ENCODE data around the gene TBXAS1. TPM values are rescaled to one million over a fixed set of nuclear protein-coding genes. Genes with fewer than 3 reads are reported as not detected.
A peak's percentile ranks its signal among the peaks of the same experiment; 100 is the strongest.

The TBXAS1 gene
- total RNA-seq, 4 donors from 2014 or later, result 9.8 to 31.3 (median 13.5) TPM

- WGBS, result 55% methylated on average over 11 of the region's 11 CpGs
- no peak for DNase-seq (ENCODE audit: extremely low spot score)
- H3K27me3 ChIP-seq, result no peaks in the 10 kb centered on the region
- intact Hi-C loops (cut with DNase I), result no loop called here
- peaks cover 3 to 46% (median 35%) of the 10 kb centered on the region in 4 donors for H3K4me1 ChIP-seq
- no peaks in the 10 kb centered on the region for H3K36me3 ChIP-seq
- H3K4me3 ChIP-seq, result no peak overlapping the region
- H3K27ac ChIP-seq (replicated peaks in 1 of 4), result peak overlapping the region; percentile 63 to 75 (median 69)
- H3K9me3 ChIP-seq, result no peaks in the 10 kb centered on the region
- TF ChIP-seq POLR2AphosphoS5 (IDR thresholded peaks at IDR 0.05) (no peak), EP300 (IDR thresholded peaks at IDR 0.05) (no peak), POLR2A (IDR thresholded peaks at IDR 0.05; ENCODE audit: low read depth) (no peak)
- TF ChIP-seq, protein P1, sequence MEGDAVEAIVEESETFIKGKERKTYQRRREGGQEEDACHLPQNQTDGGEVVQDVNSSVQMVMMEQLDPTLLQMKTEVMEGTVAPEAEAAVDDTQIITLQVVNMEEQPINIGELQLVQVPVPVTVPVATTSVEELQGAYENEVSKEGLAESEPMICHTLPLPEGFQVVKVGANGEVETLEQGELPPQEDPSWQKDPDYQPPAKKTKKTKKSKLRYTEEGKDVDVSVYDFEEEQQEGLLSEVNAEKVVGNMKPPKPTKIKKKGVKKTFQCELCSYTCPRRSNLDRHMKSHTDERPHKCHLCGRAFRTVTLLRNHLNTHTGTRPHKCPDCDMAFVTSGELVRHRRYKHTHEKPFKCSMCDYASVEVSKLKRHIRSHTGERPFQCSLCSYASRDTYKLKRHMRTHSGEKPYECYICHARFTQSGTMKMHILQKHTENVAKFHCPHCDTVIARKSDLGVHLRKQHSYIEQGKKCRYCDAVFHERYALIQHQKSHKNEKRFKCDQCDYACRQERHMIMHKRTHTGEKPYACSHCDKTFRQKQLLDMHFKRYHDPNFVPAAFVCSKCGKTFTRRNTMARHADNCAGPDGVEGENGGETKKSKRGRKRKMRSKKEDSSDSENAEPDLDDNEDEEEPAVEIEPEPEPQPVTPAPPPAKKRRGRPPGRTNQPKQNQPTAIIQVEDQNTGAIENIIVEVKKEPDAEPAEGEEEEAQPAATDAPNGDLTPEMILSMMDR (IDR thresholded peaks at IDR 0.05), result no peak
These were observed 144.3 kb downstream of the TBXAS1 start for GRCh38 chr7:139973101-139974050.

DNA sequence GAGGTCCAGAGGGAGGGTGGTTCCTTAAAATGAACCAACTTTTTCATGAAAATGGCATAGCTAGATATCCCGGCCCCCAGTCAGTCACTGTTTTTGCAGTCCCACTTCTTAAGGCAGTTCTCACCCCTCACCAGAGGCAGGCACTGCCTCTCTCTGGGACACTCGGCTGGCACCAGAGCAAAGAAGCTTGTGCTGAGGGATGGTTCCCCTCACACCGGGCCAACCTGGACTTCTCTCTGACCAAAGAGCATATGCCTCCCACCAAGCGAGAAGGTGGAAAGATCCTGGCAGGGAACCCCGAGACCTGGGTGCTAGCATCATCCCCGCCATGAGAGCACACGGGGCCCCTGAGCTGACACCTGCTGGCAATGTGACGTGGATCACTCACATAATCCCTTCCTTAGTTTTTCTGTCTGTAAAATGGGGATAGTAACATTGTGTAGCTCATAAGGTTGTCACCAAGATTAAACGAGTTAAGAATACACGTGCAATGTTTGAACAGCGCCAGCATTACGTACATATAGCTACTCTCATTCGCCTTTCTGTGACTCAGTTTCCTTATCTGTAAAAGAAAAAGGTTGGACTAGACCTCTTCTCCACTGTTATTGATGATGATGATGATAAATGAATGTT lies 145.2 kb downstream of the TBXAS1 start:
- 86% methylated on average over 12 of the region's 13 CpGs for WGBS
- Histone ChIP-seq H3K4me3 (no peak overlapping the region), H3K27me3 (no peaks in the 10 kb centered on the region), H3K36me3 (no peaks in the 10 kb centered on the region), H3K9me3 (no peaks in the 10 kb centered on the region), H3K4me1 (peaks cover 3 to 41% (median 32%) of the 10 kb centered on the region in 4 donors), H3K27ac (replicated peaks in 1 of 4) (peak overlapping the region; percentile 63 to 75 (median 69))
- intact Hi-C loops (cut with DNase I), result no loop called here
- DNase-seq (ENCODE audit: extremely low spot score), result no peak
- TF ChIP-seq, protein P1 (IDR thresholded peaks at IDR 0.05), result no peak
- TF ChIP-seq EP300 (IDR thresholded peaks at IDR 0.05), result no peak
- no peak for TF ChIP-seq POLR2AphosphoS5 (IDR thresholded peaks at IDR 0.05)
- TF ChIP-seq POLR2A (IDR thresholded peaks at IDR 0.05; ENCODE audit: low read depth), result no peak

DNA sequence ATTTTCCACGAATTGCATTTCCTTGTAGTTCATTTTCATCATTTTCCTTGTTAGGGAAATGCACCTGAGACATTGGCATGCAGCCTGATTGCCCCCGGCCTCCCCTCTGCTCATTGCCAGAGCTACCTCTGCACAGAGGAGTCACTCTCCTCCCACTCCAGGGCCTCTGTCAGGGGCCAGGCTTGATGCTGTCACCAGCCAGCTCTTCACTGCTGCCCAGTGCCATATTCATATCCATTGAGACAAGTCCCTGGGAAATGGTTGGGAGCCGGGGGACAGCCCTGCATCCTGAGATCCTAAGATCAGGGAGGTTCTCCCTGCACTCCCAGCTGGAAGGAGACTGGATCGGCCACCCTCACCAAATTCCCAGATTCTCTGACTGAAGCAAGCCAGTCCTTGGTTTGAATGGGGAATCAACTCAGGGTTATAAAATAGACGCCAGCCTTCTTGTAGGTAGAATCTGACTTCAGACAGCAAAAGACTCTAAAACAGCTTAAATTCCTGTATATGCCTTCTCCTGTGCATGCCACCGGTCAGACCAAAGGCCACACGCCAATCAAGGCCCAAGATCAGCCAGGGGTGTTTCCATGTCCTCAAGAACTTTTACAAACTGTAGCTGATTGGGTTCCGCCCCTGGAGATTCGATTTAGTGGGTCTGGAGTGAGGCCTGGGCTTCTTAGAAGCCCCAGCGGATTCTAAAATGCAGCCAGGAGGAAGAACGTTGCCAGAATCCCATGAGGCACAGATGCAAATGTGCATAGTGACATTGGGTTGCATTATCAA lies 147.2 kb downstream of the TBXAS1 start:
- H3K36me3 ChIP-seq, result no peaks in the 10 kb centered on the region
- peaks cover 3 to 34% (median 30%) of the 10 kb centered on the region in 4 donors for H3K4me1 ChIP-seq
- 90% methylated on average over 10 of the region's 11 CpGs for WGBS
- no peak overlapping the region for H3K27ac ChIP-seq (replicated peaks in 1 of 4)
- no peak overlapping the region for H3K4me3 ChIP-seq
- intact Hi-C loops (cut with DNase I), result no loop called here
- H3K27me3 ChIP-seq, result no peaks in the 10 kb centered on the region
- DNase-seq (ENCODE audit: extremely low spot score), result no peak
- no peak for TF ChIP-seq POLR2A (IDR thresholded peaks at IDR 0.05; ENCODE audit: low read depth)
- TF ChIP-seq, protein P1 (IDR thresholded peaks at IDR 0.05), result no peak
- TF ChIP-seq EP300 (IDR thresholded peaks at IDR 0.05), result no peak
- no peak for TF ChIP-seq POLR2AphosphoS5 (IDR thresholded peaks at IDR 0.05)
- H3K9me3 ChIP-seq, result no peaks in the 10 kb centered on the region

- Histone ChIP-seq H3K4me3 (no peak overlapping the region), H3K36me3 (no peaks in the 10 kb centered on the region), H3K27ac (replicated peaks in 1 of 4) (no peak overlapping the region), H3K4me1 (peaks cover 3 to 34% (median 25%) of the 10 kb centered on the region in 4 donors), H3K9me3 (no peaks in the 10 kb centered on the region), H3K27me3 (no peaks in the 10 kb centered on the region)
- intact Hi-C loops (cut with DNase I), result no loop called here
- DNase-seq (ENCODE audit: extremely low spot score), result no peak
- TF ChIP-seq EP300 (IDR thresholded peaks at IDR 0.05) (no peak), POLR2AphosphoS5 (IDR thresholded peaks at IDR 0.05) (no peak), POLR2A (IDR thresholded peaks at IDR 0.05; ENCODE audit: low read depth) (no peak)
- TF ChIP-seq, protein P1 (IDR thresholded peaks at IDR 0.05), result no peak
- 86% methylated on average over 17 of the region's 17 CpGs for WGBS
These were observed 148.0 kb downstream of the TBXAS1 start for GRCh38 chr7:139976838-139977656.

All from esophagus muscularis mucosa (tissue), 4 donors.